OCI-LY1 (cell line): Measurements from ENCODE around the gene TUBA3E.
A peak's percentile ranks its signal among the peaks of the same experiment; 100 is the strongest.
"Not testable (repeated sequence)": the region's sequence is repeated elsewhere in the genome, so short reads cannot be mapped to it uniquely, and the experiment has no call there.

Experiments
- H2AFZ ChIP-seq: fragments of 200-600 bp; sonication (generic), shearing (Covaris generic); 2 replicates; pipeline ENCODE4 v1.6.0; 2014; ENCODE audit warnings: antibody characterized with exemption, mild to moderate bottlenecking, low read length
- H3F3A ChIP-seq: fragments of 200-600 bp; sonication (generic), shearing (Covaris generic); 2 replicates; pipeline ENCODE4 v1.6.0; 2014; ENCODE audit warnings: mild to moderate bottlenecking, antibody characterized with exemption, low read length, moderate library complexity; ENCODE audit not compliant: insufficient read depth
- H3K27ac ChIP-seq: fragments of 200-600 bp; sonication (generic); 2 replicates; pipeline ENCODE4 v1.5.1; 2014; ENCODE audit warnings: low read length, mixed run types, mild to moderate bottlenecking, low read depth; ENCODE audit not compliant: poor library complexity, severe bottlenecking
- H3K27me3 ChIP-seq: fragments of 200-600 bp; sonication (generic); 2 replicates; pipeline ENCODE4 v1.6.0; 2014; ENCODE audit warnings: antibody characterized with exemption, mild to moderate bottlenecking, low read length, moderate library complexity; ENCODE audit not compliant: insufficient read depth
- H3K36me3 ChIP-seq: fragments of 200-600 bp; sonication (generic); 2 replicates; pipeline ENCODE4 v1.6.1; 2014; ENCODE audit warnings: mild to moderate bottlenecking, antibody characterized with exemption, low read length, moderate library complexity, mixed read lengths; ENCODE audit not compliant: insufficient read depth
- H3K4me1 ChIP-seq: fragments of 200-600 bp; sonication (generic); 2 replicates; pipeline ENCODE4 v1.5.1; 2014; ENCODE audit warnings: mild to moderate bottlenecking, low read length, moderate library complexity; ENCODE audit not compliant: insufficient read depth, severe bottlenecking
- H3K4me2 ChIP-seq: fragments of 200-600 bp; sonication (generic), shearing (Covaris generic); 2 replicates; pipeline ENCODE4 v1.6.1; 2014; ENCODE audit warnings: low read length
- H3K4me3 ChIP-seq: fragments of 200-600 bp; sonication (generic); 2 replicates; pipeline ENCODE4 v1.5.1; 2014; ENCODE audit warnings: low read length, low read depth, mild to moderate bottlenecking, mixed read lengths; ENCODE audit not compliant: poor library complexity, severe bottlenecking
- H3K79me2 ChIP-seq: fragments of 200-600 bp; shearing (Covaris generic); 2 replicates; pipeline ENCODE4 v1.6.1; 2016; ENCODE audit warnings: mixed run types, low read length, mixed read lengths; ENCODE audit not compliant: insufficient read depth
- H3K9ac ChIP-seq: fragments of 200-600 bp; sonication (generic), shearing (Covaris generic); 2 replicates; pipeline ENCODE4 v1.6.1; 2014; ENCODE audit warnings: mild to moderate bottlenecking, low read length, mixed read lengths
- H3K9me2 ChIP-seq: fragments of 200-600 bp; sonication (generic), shearing (Covaris generic); 2 replicates; pipeline ENCODE4 v1.6.1; 2014; ENCODE audit warnings: low read depth, mild to moderate bottlenecking, low read length, mixed read lengths
- H3K9me3 ChIP-seq: fragments of 200-600 bp; shearing (Covaris generic); 2 replicates; pipeline ENCODE4 v1.6.1; 2014; ENCODE audit warnings: low read length, mixed read lengths
- H4K20me1 ChIP-seq: fragments of 200-600 bp; sonication (generic), shearing (Covaris generic); 2 replicates; pipeline ENCODE4 v1.6.0; 2016; ENCODE audit warnings: mild to moderate bottlenecking, low read length; ENCODE audit not compliant: insufficient read depth

TUBA3E gene

DNA sequence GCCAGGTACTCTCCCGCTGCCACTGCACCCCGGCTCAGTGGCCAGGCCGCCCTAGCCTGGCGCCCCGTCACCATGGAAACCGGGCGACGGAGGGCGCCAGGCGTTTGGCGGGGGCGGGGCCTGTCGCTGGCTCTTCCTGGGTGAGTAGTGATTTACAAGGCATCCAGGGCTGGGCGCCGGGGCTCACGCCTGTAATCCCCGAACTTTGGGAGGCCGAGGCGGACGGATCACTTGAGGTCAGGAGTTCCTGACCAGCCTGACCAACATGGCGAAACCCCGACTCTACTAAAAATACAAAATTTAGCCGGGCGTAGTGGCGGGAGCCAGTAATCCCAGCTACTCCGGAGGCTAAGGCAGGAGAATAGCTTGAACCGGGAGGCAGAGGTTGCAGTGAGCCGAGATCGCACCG lies 53.2 kb downstream of the TUBA3E start, which contains the start of gene CCDC74B:
CCDC74B (minus strand) TSS at position 107 of the 409 bp plus-strand sequence. CDS start 116 bp downstream, outside the sequence.
- not testable (repeated sequence) for H3F3A ChIP-seq, H3K79me2 ChIP-seq, H3K36me3 ChIP-seq, H3K4me1 ChIP-seq, H2AFZ ChIP-seq, H3K27ac ChIP-seq, H4K20me1 ChIP-seq, H3K27me3 ChIP-seq, H3K9me2 ChIP-seq, H3K9me3 ChIP-seq
- peak within 1 kb of the TSS; percentile 43 for H3K4me3 ChIP-seq
- peak within 1 kb of the TSS; percentile 61 for H3K4me2 ChIP-seq
- peak within 1 kb of the TSS; percentile 26; the same call in 1 of the 2 replicates for H3K9ac ChIP-seq

DNA sequence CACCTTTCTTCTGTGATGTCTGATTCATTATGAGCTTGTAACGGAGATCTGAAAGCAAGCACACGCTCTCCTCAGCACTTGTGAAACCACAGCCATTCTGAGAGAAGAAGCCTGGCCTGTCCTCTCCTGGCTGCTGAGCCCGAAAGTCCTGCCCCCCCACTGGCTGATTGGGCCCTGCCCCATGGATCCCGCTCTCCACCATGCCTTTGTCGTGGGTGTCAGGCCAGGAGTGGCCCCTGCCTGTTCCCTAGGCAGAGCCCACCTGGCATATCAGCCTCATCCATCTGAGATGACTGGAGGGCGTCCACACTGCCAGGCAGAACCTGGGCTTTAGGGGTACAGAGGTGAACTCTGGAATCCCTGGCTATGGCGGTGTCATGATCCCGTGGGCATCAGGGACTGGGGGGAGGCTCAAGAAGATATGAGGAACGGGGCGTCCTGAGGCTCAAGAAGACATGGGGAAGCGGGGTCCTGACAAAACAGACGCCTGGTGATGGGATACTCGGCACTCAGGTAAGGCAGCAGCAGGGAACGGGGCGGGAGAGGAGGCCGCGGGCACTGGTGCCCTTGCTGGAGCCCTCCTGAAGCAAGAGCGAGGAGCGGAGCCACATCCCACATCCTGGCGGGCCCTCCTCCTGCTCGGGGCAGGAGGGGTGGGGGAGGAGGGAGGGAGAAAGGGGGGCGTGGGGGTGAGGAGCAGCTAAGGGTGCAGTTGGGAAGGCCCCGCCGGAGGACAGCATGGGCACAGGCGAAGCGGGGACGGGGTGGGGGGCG lies 54.8 kb downstream of the TUBA3E start:
- not testable (repeated sequence) for H4K20me1 ChIP-seq, H3K9me3 ChIP-seq, H3K9me2 ChIP-seq, H3F3A ChIP-seq, H3K36me3 ChIP-seq, H3K4me2 ChIP-seq, H3K4me1 ChIP-seq, H3K79me2 ChIP-seq, H3K4me3 ChIP-seq, H3K9ac ChIP-seq, H3K27me3 ChIP-seq, H3K27ac ChIP-seq, H2AFZ ChIP-seq

DNA sequence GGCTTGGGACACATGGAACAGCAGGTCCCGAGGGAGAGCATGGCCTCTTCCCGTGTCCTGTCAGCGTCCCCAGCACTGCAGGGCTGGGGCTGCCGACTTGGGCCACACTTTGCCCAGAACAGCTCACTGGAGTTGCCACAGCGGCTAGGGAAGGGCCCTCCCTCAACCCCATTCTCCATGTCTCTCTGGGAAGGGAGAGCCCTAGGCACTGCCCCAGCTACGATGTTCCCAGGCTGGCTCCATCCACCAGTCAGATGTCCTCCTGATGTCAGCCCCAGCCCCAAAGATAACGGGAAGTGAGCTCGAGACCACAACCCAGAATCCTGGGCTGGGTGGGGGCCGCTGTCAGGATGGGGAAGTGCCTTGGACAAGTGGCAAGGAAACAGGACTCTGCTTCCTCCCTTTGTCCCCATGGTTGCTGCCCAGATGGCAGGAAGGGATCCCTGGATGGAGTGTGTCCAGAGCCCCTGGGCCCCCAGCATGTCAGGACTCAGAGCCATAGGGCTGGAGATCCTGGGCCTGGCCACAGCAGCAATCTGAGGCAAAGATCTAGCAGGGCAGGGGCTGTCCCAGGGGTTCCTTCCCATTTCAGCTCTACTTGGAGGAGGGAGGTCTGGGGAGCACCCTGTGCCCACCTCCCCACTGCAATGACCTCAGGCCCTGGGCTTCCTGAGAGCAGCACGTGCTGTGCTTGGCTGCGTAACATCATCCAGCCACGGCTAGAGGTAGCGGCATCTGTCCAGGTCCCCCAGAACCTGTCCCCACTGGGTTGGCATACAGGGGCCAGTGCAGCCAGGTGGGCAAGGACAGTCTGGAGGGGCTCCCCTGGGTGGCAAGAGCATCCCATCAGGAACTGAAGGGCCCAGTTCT lies 55.6 kb downstream of the TUBA3E start:
- H4K20me1 ChIP-seq, H3K4me2 ChIP-seq, H3K4me3 ChIP-seq, H3F3A ChIP-seq, H3K27me3 ChIP-seq, H3K79me2 ChIP-seq, H3K36me3 ChIP-seq, H3K9ac ChIP-seq, H3K9me2 ChIP-seq, H2AFZ ChIP-seq, H3K4me1 ChIP-seq, H3K9me3 ChIP-seq, H3K27ac ChIP-seq: not testable (repeated sequence)
